ENCODE measurements around the gene CTIF.
A peak's percentile ranks its signal among the peaks of the same experiment; 100 is the strongest.

CTIF gene

GRCh38 chr18:48835745-48836170 lies 296.9 kb downstream of the CTIF start:
- DNase-seq (no peak), ATAC-seq (no peak)

DNA sequence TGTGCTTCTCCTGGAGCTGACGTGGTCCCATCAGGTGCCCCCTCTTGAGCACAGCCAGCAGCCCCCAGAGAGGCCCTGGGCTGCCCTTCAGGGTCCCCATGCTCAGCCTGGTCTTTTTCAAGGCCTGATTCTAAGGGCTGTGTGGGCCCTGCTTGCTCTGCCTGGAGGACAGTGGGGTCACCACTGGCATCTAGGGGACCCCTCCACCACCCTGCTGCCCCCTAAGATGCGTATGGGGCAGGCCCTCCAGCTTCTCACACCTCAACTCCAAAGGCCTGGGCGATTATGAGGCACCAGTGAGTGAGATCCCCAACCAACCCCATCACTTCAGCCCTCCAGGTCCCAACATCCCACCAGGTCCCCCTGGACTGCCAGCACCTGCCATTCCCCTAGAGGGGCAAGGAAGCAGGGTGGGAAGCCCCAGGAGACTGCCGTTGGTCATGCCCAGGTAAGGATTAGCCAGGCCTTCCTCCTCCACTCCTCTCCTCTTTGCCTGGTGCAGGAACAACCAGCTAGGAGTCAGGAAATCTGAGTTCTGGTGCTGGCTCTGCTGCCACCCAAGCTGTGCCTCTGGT lies 297.5 kb downstream of the CTIF start:
- DNase-seq = no peak
- no peak for ATAC-seq

- ATAC-seq (no peak), DNase-seq (no peak)
Measured at GRCh38 chr18:48836806-48837615, 298.2 kb downstream of the CTIF start.

- ATAC-seq (no peak), DNase-seq (no peak)
Measured at GRCh38 chr18:48837676-48838075, 298.8 kb downstream of the CTIF start.

GRCh38 chr18:48838166-48838775 lies 299.4 kb downstream of the CTIF start:
- ATAC-seq (no peak), DNase-seq (no peak)

- peak; percentile 37 for DNase-seq
- no peak for ATAC-seq
Measured at GRCh38 chr18:48838921-48839818, 300.3 kb downstream of the CTIF start.

GRCh38 chr18:48839819-48840490 lies 301.1 kb downstream of the CTIF start:
- DNase-seq = no peak
- no peak for ATAC-seq

GRCh38 chr18:48840491-48840877 lies 301.7 kb downstream of the CTIF start:
- ATAC-seq (no peak), DNase-seq (no peak)

DNA sequence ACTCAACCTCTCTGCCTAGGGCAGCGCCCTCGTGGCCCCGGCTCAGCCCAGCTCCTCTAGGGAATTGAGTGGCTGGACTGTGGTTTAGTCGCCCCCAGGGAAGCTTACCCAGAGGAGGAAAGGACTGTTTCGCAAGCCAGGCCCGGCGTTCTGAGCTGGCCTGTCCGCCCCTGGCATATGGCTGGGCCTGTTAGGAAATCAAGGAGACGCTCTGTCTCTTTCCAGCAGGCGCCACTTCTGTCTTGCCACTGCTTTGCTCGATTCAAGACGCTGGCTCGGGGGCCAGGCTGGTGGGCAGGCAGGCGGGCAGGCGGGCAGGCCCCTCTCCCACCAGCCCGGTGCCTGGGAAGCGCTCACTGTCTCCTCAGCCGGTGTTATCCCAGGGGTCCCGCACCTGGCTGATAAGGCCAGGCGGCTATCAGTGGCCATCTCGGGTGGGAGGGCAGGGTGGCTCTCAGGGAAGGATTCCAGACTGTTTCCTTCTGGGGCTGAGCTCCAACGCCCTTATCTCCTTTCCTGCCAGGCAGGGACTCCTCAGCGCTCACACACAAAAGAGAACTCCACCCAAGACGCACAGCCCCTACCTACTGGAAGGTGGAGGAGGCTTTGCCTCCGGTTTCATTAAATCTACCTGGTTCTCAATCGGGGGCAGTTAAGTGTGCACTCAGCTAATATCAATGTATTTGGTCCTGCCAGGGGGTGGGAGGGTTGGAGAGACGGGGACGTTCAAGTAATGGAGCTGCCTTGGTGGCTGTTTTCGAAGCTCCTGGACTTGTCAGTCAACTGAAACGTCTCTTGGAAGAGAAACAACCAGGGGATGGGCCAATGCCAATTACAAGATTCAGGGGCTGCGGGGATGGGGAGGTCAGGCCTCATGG lies 302.8 kb downstream of the CTIF start:
- DNase-seq (no peak), ATAC-seq (no peak)

GRCh38 chr18:48842259-48843061 lies 303.6 kb downstream of the CTIF start:
- DNase-seq (peak; percentile 55), ATAC-seq (peak; percentile 51)

DNA sequence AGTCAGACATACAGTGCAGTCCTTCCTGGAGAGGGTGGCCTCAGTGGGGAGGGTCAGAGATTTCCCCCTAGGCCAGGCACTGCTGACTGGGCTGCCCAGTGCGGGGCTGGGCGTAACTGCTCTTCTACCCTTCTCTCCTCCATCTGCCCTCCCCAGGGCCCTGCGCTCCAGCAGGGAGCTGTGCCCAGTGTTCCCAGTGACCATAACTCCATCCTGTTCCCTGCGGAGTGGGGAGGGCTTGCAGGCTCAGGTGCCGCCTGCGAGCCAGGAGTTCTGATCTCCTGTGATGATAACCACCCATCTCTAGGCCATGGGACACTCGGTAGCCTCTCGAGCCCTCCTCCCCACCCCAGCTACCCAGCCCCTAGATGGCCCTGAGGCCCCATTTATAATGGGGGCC lies 304.3 kb downstream of the CTIF start:
- DNase-seq (no peak), ATAC-seq (no peak)

DNA sequence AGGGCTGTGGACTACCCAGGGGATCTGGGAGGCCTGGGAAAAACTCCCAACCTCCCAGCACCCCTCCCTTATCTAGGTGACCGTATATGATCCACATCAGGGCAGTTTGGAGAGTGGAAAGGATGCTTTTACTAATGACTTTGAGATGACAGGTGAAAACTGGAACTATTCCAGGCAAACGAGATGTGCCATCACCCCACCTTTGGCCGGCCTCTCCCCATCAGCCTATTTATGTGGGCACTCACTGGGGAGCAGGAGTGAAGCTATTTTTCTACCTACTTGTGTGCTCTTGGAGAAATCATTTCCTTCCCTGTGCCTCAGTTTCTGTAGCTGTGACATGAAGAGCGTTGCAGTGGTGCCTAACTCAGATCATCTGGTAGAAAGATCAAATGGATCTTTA lies 304.8 kb downstream of the CTIF start:
- DNase-seq (no peak), ATAC-seq (no peak)

- ATAC-seq = no peak
- no peak for DNase-seq
Measured at GRCh38 chr18:48844271-48844670, 305.4 kb downstream of the CTIF start.

DNA sequence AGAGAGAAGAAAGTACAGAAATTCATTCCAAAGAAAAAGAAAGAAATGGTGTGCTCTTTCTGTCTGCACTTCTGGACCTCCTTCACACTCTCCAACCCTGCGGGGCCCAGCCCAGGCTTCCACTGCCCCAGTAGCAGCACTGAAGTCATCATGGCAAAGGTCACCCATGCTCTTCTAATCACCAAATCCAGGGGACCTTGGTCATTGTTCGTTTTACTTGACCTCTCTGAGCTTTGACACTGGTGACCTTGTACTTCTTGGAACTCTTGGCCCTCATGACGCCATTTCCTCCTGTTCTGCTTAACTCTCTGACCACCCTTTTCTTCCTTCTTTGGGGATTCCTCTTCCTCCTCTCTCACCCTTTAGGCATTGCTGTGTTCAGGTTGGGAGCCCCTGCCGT lies 306.3 kb downstream of the CTIF start:
- ATAC-seq = no peak
- no peak for DNase-seq

DNA sequence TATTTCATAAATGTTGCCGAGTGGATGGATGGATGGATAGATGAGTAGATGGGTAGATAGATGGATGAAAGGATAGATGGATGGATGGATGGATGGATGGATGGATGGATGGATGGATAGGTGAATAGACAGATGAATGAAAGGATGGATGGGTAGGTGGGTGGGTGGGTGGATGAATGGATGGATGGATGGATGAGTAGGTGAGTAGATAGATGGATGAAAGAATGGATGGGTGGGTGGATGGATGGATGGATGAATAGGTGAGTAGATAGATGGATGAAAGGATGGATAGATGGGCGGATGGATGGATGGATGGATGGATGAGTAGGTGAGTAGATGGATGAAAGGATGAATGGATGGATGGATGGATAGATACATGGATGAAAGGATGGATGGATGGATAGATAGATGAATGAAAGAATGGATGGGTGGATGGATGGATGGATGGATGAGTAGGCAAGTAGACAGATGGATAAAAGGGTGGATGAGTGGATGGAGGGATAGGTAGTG lies 307.6 kb downstream of the CTIF start:
- DNase-seq = no peak
- no peak for ATAC-seq

GRCh38 chr18:48847807-48848486 lies 309.1 kb downstream of the CTIF start:
- DNase-seq (no peak), ATAC-seq (peak; percentile 32)

GRCh38 chr18:48848641-48849143 lies 309.9 kb downstream of the CTIF start:
- no peak for DNase-seq
- ATAC-seq = no peak

- no peak for ATAC-seq
- no peak for DNase-seq
Measured at GRCh38 chr18:48850822-48851598, 312.2 kb downstream of the CTIF start.

Measured in stimulated activated naive CD8-positive, alpha-beta T cell treated with anti-CD3 and anti-CD28 coated beads, Interleukin-15, Interleukin-2, amounts not matched to agents 100 U/mL and 50 U/mL, for 24 hours (primary cell).